HEK293T (cell line): Measurements from ENCODE around the gene GGA1.

Source experiments
- CTBP1 ChIP-seq: fragments of 450-650 bp; IDR thresholded peaks from 2 replicates; pipeline ENCODE4 v1.6.1; 2016; ENCODE audit warnings: borderline replicate concordance
- ELF4 ChIP-seq: fragments of 450-650 bp; IDR thresholded peaks from 2 replicates; pipeline ENCODE4 v1.6.1; 2017; ENCODE audit warnings: antibody characterized with exemption
- LEF1 ChIP-seq: fragments of 450-650 bp; IDR thresholded peaks from 2 replicates; pipeline ENCODE4 v1.6.1; 2017; ENCODE audit warnings: mild to moderate bottlenecking, borderline replicate concordance
- NFRKB ChIP-seq: fragments of 450-650 bp; IDR thresholded peaks from 2 replicates; pipeline ENCODE4 v1.6.1; 2016; ENCODE audit warnings: mild to moderate bottlenecking, moderate library complexity
- SUZ12 ChIP-seq: fragments of 450-650 bp; IDR thresholded peaks from 2 replicates; pipeline ENCODE4 v1.6.1; 2016; ENCODE audit warnings: mild to moderate bottlenecking

GRCh38 chr22:37609240-37610152 lies 862 bp downstream of the GGA1 start:
- no peak for TF ChIP-seq SUZ12
- TF ChIP-seq LEF1, result no peak
- no peak for TF ChIP-seq ELF4
- TF ChIP-seq CTBP1, result no peak
- TF ChIP-seq NFRKB, result no peak
